ENCODE data around the gene GLP1R.

The GLP1R gene

GRCh38 chr6:39137245-39137644 lies 88.7 kb downstream of the GLP1R start:
- in situ Hi-C loops (cut with MboI; ENCODE audit: low sequenced_read_pairs, unreplicated experiment): no loop called here
- DNase-seq (ENCODE audit: low spot score): peak; percentile 24
- no peak for TF ChIP-seq CTCF (IDR thresholded peaks at IDR 0.05; ENCODE audit: borderline replicate concordance, control extremely low read depth, extremely low read depth, insufficient read depth, missing control alignments)
